ENCODE results near the gene UBE3C.

UBE3C gene

GRCh38 chr7:157165987-157166386 lies 27.3 kb downstream of the UBE3C start:
- no peak for TF ChIP-seq CTCF (IDR thresholded peaks at IDR 0.05; ENCODE audit: low read depth, low read length, missing control alignments)
- DNase-seq: no peak
- in situ Hi-C loops (cut with HindIII; ENCODE audit: low pct_ligation_motif_present, low sequenced_read_pairs): no loop called here
- no peak overlapping the region for H3K4me3 ChIP-seq (ENCODE audit: low read depth, low read length)
- H3K27me3 ChIP-seq (replicated peaks): no peaks in the 10 kb centered on the region
- no peak overlapping the region for H3K27ac ChIP-seq
- peaks cover 17% of the 10 kb centered on the region for H3K36me3 ChIP-seq (replicated peaks)

- no peak for DNase-seq
- Histone ChIP-seq H3K4me3 (ENCODE audit: low read depth, low read length) (no peak overlapping the region), H3K27ac (no peak overlapping the region), H3K27me3 (replicated peaks) (no peaks in the 10 kb centered on the region), H3K36me3 (replicated peaks) (peaks cover 32% of the 10 kb centered on the region)
- no peak for TF ChIP-seq CTCF (IDR thresholded peaks at IDR 0.05; ENCODE audit: low read depth, low read length, missing control alignments)
- in situ Hi-C loops (cut with HindIII; ENCODE audit: low pct_ligation_motif_present, low sequenced_read_pairs): no loop called here
These were observed 29.8 kb downstream of the UBE3C start for GRCh38 chr7:157168571-157168970.

- Histone ChIP-seq H3K27me3 (replicated peaks) (no peaks in the 10 kb centered on the region), H3K36me3 (replicated peaks) (peaks cover 57% of the 10 kb centered on the region), H3K27ac (no peak overlapping the region), H3K4me3 (ENCODE audit: low read depth, low read length) (no peak overlapping the region)
- TF ChIP-seq CTCF (IDR thresholded peaks at IDR 0.05; ENCODE audit: low read depth, low read length, missing control alignments): no peak
- DNase-seq: no peak
- in situ Hi-C loops (cut with HindIII; ENCODE audit: low pct_ligation_motif_present, low sequenced_read_pairs): no loop called here
These were observed 38.0 kb downstream of the UBE3C start for GRCh38 chr7:157176771-157177170.

GRCh38 chr7:157177333-157177982 lies 38.7 kb downstream of the UBE3C start:
- Histone ChIP-seq H3K36me3 (replicated peaks) (peaks cover 58% of the 10 kb centered on the region), H3K27me3 (replicated peaks) (no peaks in the 10 kb centered on the region), H3K4me3 (ENCODE audit: low read depth, low read length) (no peak overlapping the region), H3K27ac (no peak overlapping the region)
- in situ Hi-C loops (cut with HindIII; ENCODE audit: low pct_ligation_motif_present, low sequenced_read_pairs): no loop called here
- DNase-seq: no peak
- no peak for TF ChIP-seq CTCF (IDR thresholded peaks at IDR 0.05; ENCODE audit: low read depth, low read length, missing control alignments)

GRCh38 chr7:157177983-157178381 lies 39.3 kb downstream of the UBE3C start:
- H3K27me3 ChIP-seq (replicated peaks): no peaks in the 10 kb centered on the region
- H3K36me3 ChIP-seq (replicated peaks): peaks cover 58% of the 10 kb centered on the region
- no peak overlapping the region for H3K4me3 ChIP-seq (ENCODE audit: low read depth, low read length)
- DNase-seq: no peak
- no peak overlapping the region for H3K27ac ChIP-seq
- in situ Hi-C loops (cut with HindIII; ENCODE audit: low pct_ligation_motif_present, low sequenced_read_pairs): no loop called here
- TF ChIP-seq CTCF (IDR thresholded peaks at IDR 0.05; ENCODE audit: low read depth, low read length, missing control alignments): no peak

GRCh38 chr7:157183832-157184231 lies 45.1 kb downstream of the UBE3C start:
- in situ Hi-C loops (cut with HindIII; ENCODE audit: low pct_ligation_motif_present, low sequenced_read_pairs): no loop called here
- H3K27me3 ChIP-seq (replicated peaks): no peaks in the 10 kb centered on the region
- no peak overlapping the region for H3K27ac ChIP-seq
- no peak for DNase-seq
- no peak overlapping the region for H3K4me3 ChIP-seq (ENCODE audit: low read depth, low read length)
- peaks cover 62% of the 10 kb centered on the region for H3K36me3 ChIP-seq (replicated peaks)
- no peak for TF ChIP-seq CTCF (IDR thresholded peaks at IDR 0.05; ENCODE audit: low read depth, low read length, missing control alignments)
